HEK293 (cell line): ENCODE data around the gene KCNMA1.
A peak's percentile ranks its signal among the peaks of the same experiment; 100 is the strongest.

Experiments
- EGR2 ChIP-seq: fragments of 450-650 bp; formaldehyde crosslinking; IDR thresholded peaks from 2 replicates; pipeline ENCODE4 v1.5.1; 2016; ENCODE audit warnings: low read depth, missing biosample characterization, missing genetic modification characterization
- GLIS2 ChIP-seq: fragments of 450-650 bp; formaldehyde crosslinking; IDR thresholded peaks from 2 replicates; pipeline ENCODE4 v1.5.1; 2016; ENCODE audit warnings: missing biosample characterization, missing genetic modification characterization
- HOXD13 ChIP-seq: sonication (generic); formaldehyde crosslinking; IDR thresholded peaks from 2 replicates; pipeline ENCODE4 v1.8.0; 2022; ENCODE audit warnings: missing genetic modification reagents, borderline replicate concordance
- SETDB1 ChIP-seq: IDR thresholded peaks from one replicate; pipeline ENCODE4 v1.6.1; 2017; ENCODE audit warnings: mild to moderate bottlenecking, low read length, moderate library complexity, mixed read lengths; ENCODE audit not compliant: insufficient read length
- SP2 ChIP-seq: fragments of 450-650 bp; formaldehyde crosslinking; IDR thresholded peaks from 2 replicates; pipeline ENCODE4 v1.5.1; 2016; ENCODE audit warnings: missing biosample characterization, missing genetic modification characterization
- SP7 ChIP-seq: fragments of 450-650 bp; formaldehyde crosslinking; IDR thresholded peaks from 2 replicates; pipeline ENCODE4 v1.5.1; 2016; ENCODE audit warnings: missing biosample characterization, missing genetic modification characterization
- ZBTB17 ChIP-seq: fragments of 450-650 bp; formaldehyde crosslinking; IDR thresholded peaks from 2 replicates; pipeline ENCODE4 v1.5.1; 2016; ENCODE audit warnings: missing biosample characterization, missing genetic modification characterization
- ZBTB21 ChIP-seq: fragments of 450-650 bp; formaldehyde crosslinking; IDR thresholded peaks from 2 replicates; pipeline ENCODE4 v1.5.1; 2017; ENCODE audit warnings: missing biosample characterization, missing genetic modification characterization
- ZFP37 ChIP-seq: fragments of 450-650 bp; formaldehyde crosslinking; IDR thresholded peaks from 2 replicates; pipeline ENCODE4 v1.5.1; 2016; ENCODE audit warnings: missing biosample characterization, missing genetic modification characterization
- ZIC2 ChIP-seq: fragments of 450-650 bp; formaldehyde crosslinking; IDR thresholded peaks from 2 replicates; pipeline ENCODE4 v1.5.1; 2016; ENCODE audit warnings: missing biosample characterization, missing genetic modification characterization
- ZNF132 ChIP-seq: fragments of 450-650 bp; formaldehyde crosslinking; IDR thresholded peaks from 2 replicates; pipeline ENCODE4 v1.5.1; 2017; ENCODE audit warnings: missing biosample characterization, missing genetic modification characterization, borderline replicate concordance
- ZNF157 ChIP-seq: fragments of 450-650 bp; formaldehyde crosslinking; IDR thresholded peaks from 2 replicates; pipeline ENCODE4 v1.5.1; 2016; ENCODE audit warnings: missing biosample characterization, missing genetic modification characterization
- ZNF214 ChIP-seq: fragments of 450-650 bp; formaldehyde crosslinking; IDR thresholded peaks from 2 replicates; pipeline ENCODE4 v1.5.1; 2017; ENCODE audit warnings: missing biosample characterization, mild to moderate bottlenecking, missing genetic modification characterization, borderline replicate concordance
- ZNF266 ChIP-seq: fragments of 450-650 bp; formaldehyde crosslinking; IDR thresholded peaks from 2 replicates; pipeline ENCODE4 v1.5.1; 2016; ENCODE audit warnings: missing biosample characterization, missing genetic modification characterization, low read depth
- ZNF302 ChIP-seq: fragments of 450-650 bp; formaldehyde crosslinking; IDR thresholded peaks from 2 replicates; pipeline ENCODE4 v1.5.1; 2016; ENCODE audit warnings: missing biosample characterization, missing genetic modification characterization, low read depth
- ZNF354C ChIP-seq: fragments of 450-650 bp; formaldehyde crosslinking; IDR thresholded peaks from 2 replicates; pipeline ENCODE4 v1.5.1; 2016; ENCODE audit warnings: missing biosample characterization, missing genetic modification characterization, low read depth, borderline replicate concordance
- ZNF404 ChIP-seq: fragments of 450-650 bp; formaldehyde crosslinking; IDR thresholded peaks from 2 replicates; pipeline ENCODE4 v1.5.1; 2017; ENCODE audit warnings: missing biosample characterization, missing genetic modification characterization
- ZNF416 ChIP-seq: fragments of 450-650 bp; formaldehyde crosslinking; IDR thresholded peaks from 2 replicates; pipeline ENCODE4 v1.5.1; 2016; ENCODE audit warnings: missing biosample characterization, missing genetic modification characterization
- ZNF558 ChIP-seq: fragments of 450-650 bp; formaldehyde crosslinking; IDR thresholded peaks from 2 replicates; pipeline ENCODE4 v1.5.1; 2016; ENCODE audit warnings: missing biosample characterization, missing genetic modification characterization
- ZNF585B ChIP-seq: fragments of 450-650 bp; formaldehyde crosslinking; IDR thresholded peaks from 2 replicates; pipeline ENCODE4 v1.5.1; 2016; ENCODE audit warnings: missing biosample characterization, missing genetic modification characterization
- ZNF621 ChIP-seq: fragments of 450-650 bp; formaldehyde crosslinking; IDR thresholded peaks from 2 replicates; pipeline ENCODE4 v1.5.1; 2017; ENCODE audit warnings: missing biosample characterization, missing genetic modification characterization
- ZNF629 ChIP-seq: fragments of 450-650 bp; formaldehyde crosslinking; IDR thresholded peaks from 2 replicates; pipeline ENCODE4 v1.5.1; 2017; ENCODE audit warnings: missing biosample characterization, missing genetic modification characterization
- ZNF664 ChIP-seq: fragments of 450-650 bp; formaldehyde crosslinking; IDR thresholded peaks from 2 replicates; pipeline ENCODE4 v1.5.1; 2016; ENCODE audit warnings: missing biosample characterization, missing genetic modification characterization
- ZNF76 ChIP-seq: fragments of 450-650 bp; formaldehyde crosslinking; IDR thresholded peaks from 2 replicates; pipeline ENCODE4; 2016; ENCODE audit warnings: low read depth, missing biosample characterization, missing genetic modification characterization, borderline replicate concordance
- ZNF791 ChIP-seq: fragments of 450-650 bp; formaldehyde crosslinking; IDR thresholded peaks from 2 replicates; pipeline ENCODE4 v1.5.1; 2016; ENCODE audit warnings: missing biosample characterization, missing genetic modification characterization
- ZSCAN16 ChIP-seq: fragments of 450-650 bp; formaldehyde crosslinking; IDR thresholded peaks from 2 replicates; pipeline ENCODE4 v1.5.1; 2016; ENCODE audit warnings: missing biosample characterization, missing genetic modification characterization
- TF ChIP-seq, protein P1 (sequence below): sonication (generic); formaldehyde crosslinking; IDR thresholded peaks from 2 replicates; pipeline ENCODE4 v1.8.1; 2022; ENCODE audit warnings: mild to moderate bottlenecking, moderate library complexity, missing genetic modification reagents
- TF ChIP-seq, protein P2 (sequence below): fragments of 450-650 bp; formaldehyde crosslinking; IDR thresholded peaks from 2 replicates; pipeline ENCODE4 v1.5.1; 2016; ENCODE audit warnings: missing biosample characterization, missing genetic modification characterization
- TF ChIP-seq, protein P3 (sequence below): fragments of 450-650 bp; formaldehyde crosslinking; IDR thresholded peaks from 2 replicates; pipeline ENCODE4 v1.5.1; 2016; ENCODE audit warnings: missing biosample characterization, missing genetic modification characterization
- TF ChIP-seq, protein P4 (sequence below): fragments of 450-650 bp; formaldehyde crosslinking; IDR thresholded peaks from 2 replicates; pipeline ENCODE4 v1.5.1; 2016; ENCODE audit warnings: missing biosample characterization, missing genetic modification characterization
- TF ChIP-seq, protein P5 (sequence below): fragments of 450-650 bp; IDR thresholded peaks from 2 replicates; pipeline ENCODE4 v1.5.1; 2018; ENCODE audit warnings: missing biosample characterization, mild to moderate bottlenecking, missing genetic modification characterization

KCNMA1 gene

DNA sequence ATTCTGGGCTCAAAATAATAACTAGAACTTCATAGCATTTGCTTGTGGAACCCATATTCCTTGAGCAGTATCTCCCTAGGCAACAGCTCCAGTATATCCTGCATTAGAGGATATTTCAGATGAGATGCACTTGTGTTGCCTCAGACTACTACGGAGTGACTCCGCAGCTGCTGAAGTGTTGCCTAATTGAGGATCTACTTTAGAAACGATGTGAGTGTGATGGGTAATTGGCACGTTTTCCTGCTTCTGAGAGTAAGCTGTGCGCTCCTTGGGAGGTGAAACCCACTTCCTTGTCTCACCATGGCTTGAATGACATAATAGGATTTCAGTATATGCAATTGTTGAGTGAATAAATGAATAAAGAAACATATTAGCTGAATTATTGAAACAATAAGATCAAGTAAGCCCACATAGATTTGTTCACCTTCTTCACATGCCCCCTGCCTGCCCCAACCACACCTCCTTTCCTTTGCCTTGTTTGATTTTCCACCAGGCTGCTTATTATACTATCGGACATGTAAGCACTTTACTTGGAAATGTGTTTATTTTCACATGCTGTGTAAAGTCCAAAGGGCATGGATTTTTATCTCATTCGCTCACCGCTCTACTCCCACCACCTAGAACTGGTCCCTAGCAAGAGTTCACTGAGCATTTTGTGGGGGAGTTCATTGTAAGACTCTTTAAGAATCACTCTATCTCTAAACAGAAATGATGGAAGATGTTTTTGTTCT is 303.8 kb downstream of the KCNMA1 start (continued):
- TF ChIP-seq GLIS2 (no peak), SETDB1 (no peak), ZNF621 (tag by site-specific recombination) (no peak), ZSCAN16 (tag by site-specific recombination) (no peak), EGR2 (tag by site-specific recombination) (peak; percentile 81), ZNF791 (no peak), ZIC2 (peak; percentile 66; the same call in 1 of the 2 replicates), ZBTB17 (tag by site-specific recombination) (peak; percentile 80), ZNF266 (no peak), ZNF664 (tag by site-specific recombination) (peak; percentile 83; the same call in 1 of the 2 replicates), ZNF132 (tag by site-specific recombination) (no peak), ZNF214 (tag by site-specific recombination) (no peak), HOXD13 (CRISPR knock-in tag) (no peak), ZBTB21 (tag by site-specific recombination) (peak; percentile 16; the same call in 1 of the 2 replicates), ZNF354C (tag by site-specific recombination) (no peak), ZNF76 (tag by site-specific recombination) (no peak), SP7 (tag by site-specific recombination) (peak; percentile 71; the same call in 1 of the 2 replicates), ZNF404 (no peak), ZNF629 (tag by site-specific recombination) (peak; percentile 39), ZFP37 (tag by site-specific recombination) (no peak), ZNF558 (tag by site-specific recombination) (0 out of 2 replicates have a peak, but pooled peaks have one; percentile 20), SP2 (tag by site-specific recombination) (no peak), ZNF416 (tag by site-specific recombination) (no peak), ZNF302 (tag by site-specific recombination) (no peak), ZNF585B (tag by site-specific recombination) (no peak), ZNF157 (tag by site-specific recombination) (no peak)
- TF ChIP-seq, protein P1, sequence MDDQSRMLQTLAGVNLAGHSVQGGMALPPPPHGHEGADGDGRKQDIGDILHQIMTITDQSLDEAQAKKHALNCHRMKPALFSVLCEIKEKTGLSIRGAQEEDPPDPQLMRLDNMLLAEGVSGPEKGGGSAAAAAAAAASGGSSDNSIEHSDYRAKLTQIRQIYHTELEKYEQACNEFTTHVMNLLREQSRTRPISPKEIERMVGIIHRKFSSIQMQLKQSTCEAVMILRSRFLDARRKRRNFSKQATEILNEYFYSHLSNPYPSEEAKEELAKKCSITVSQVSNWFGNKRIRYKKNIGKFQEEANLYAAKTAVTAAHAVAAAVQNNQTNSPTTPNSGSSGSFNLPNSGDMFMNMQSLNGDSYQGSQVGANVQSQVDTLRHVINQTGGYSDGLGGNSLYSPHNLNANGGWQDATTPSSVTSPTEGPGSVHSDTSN = no peak
- TF ChIP-seq, protein P2, sequence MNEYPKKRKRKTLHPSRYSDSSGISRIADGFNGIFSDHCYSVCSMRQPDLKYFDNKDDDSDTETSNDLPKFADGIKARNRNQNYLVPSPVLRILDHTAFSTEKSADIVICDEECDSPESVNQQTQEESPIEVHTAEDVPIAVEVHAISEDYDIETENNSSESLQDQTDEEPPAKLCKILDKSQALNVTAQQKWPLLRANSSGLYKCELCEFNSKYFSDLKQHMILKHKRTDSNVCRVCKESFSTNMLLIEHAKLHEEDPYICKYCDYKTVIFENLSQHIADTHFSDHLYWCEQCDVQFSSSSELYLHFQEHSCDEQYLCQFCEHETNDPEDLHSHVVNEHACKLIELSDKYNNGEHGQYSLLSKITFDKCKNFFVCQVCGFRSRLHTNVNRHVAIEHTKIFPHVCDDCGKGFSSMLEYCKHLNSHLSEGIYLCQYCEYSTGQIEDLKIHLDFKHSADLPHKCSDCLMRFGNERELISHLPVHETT (tag by site-specific recombination) = no peak
- TF ChIP-seq, protein P3, sequence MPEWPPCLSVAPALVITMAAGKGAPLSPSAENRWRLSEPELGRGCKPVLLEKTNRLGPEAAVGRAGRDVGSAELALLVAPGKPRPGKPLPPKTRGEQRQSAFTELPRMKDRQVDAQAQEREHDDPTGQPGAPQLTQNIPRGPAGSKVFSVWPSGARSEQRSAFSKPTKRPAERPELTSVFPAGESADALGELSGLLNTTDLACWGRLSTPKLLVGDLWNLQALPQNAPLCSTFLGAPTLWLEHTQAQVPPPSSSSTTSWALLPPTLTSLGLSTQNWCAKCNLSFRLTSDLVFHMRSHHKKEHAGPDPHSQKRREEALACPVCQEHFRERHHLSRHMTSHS (tag by site-specific recombination) = 0 out of 2 replicates have a peak, but pooled peaks have one; percentile 53
- TF ChIP-seq, protein P4, sequence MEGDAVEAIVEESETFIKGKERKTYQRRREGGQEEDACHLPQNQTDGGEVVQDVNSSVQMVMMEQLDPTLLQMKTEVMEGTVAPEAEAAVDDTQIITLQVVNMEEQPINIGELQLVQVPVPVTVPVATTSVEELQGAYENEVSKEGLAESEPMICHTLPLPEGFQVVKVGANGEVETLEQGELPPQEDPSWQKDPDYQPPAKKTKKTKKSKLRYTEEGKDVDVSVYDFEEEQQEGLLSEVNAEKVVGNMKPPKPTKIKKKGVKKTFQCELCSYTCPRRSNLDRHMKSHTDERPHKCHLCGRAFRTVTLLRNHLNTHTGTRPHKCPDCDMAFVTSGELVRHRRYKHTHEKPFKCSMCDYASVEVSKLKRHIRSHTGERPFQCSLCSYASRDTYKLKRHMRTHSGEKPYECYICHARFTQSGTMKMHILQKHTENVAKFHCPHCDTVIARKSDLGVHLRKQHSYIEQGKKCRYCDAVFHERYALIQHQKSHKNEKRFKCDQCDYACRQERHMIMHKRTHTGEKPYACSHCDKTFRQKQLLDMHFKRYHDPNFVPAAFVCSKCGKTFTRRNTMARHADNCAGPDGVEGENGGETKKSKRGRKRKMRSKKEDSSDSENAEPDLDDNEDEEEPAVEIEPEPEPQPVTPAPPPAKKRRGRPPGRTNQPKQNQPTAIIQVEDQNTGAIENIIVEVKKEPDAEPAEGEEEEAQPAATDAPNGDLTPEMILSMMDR (tag by site-specific recombination) = no peak
- TF ChIP-seq, protein P5, sequence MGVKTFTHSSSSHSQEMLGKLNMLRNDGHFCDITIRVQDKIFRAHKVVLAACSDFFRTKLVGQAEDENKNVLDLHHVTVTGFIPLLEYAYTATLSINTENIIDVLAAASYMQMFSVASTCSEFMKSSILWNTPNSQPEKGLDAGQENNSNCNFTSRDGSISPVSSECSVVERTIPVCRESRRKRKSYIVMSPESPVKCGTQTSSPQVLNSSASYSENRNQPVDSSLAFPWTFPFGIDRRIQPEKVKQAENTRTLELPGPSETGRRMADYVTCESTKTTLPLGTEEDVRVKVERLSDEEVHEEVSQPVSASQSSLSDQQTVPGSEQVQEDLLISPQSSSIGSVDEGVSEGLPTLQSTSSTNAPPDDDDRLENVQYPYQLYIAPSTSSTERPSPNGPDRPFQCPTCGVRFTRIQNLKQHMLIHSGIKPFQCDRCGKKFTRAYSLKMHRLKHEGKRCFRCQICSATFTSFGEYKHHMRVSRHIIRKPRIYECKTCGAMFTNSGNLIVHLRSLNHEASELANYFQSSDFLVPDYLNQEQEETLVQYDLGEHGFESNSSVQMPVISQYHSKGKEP (tag by site-specific recombination) = no peak
